DMS114 treated with DMSO at 0.1 percent for 48 hours (cell line): ENCODE data around the gene COL6A3.

Experiments used
- DNase-seq: peaks from one replicate; lab custom pipeline; 2025; ENCODE audit not compliant: unreplicated experiment; lab: John Stamatoyannopoulos, UW

The COL6A3 gene

GRCh38 chr2:237299906-237300305 lies 114.1 kb downstream of the COL6A3 start:
- DNase-seq, result no peak

GRCh38 chr2:237298151-237299118 lies 115.5 kb downstream of the COL6A3 start:
- DNase-seq, result no peak

GRCh38 chr2:237297421-237298150 lies 116.4 kb downstream of the COL6A3 start:
- no peak for DNase-seq

- DNase-seq, result no peak
Observed at GRCh38 chr2:237296756-237297155, 117.2 kb downstream of the COL6A3 start.

GRCh38 chr2:237295889-237296480 lies 118.0 kb downstream of the COL6A3 start:
- DNase-seq, result no peak

- DNase-seq, result no peak
Observed at GRCh38 chr2:237294460-237294859, 119.5 kb downstream of the COL6A3 start.

GRCh38 chr2:237293978-237294377 lies 120.0 kb downstream of the COL6A3 start:
- DNase-seq, result no peak

- DNase-seq, result no peak
Observed at GRCh38 chr2:237291138-237291792, 122.7 kb downstream of the COL6A3 start.

GRCh38 chr2:237290261-237290660 lies 123.7 kb downstream of the COL6A3 start:
- DNase-seq, result no peak

- no peak for DNase-seq
Observed at GRCh38 chr2:237289139-237289538, 124.8 kb downstream of the COL6A3 start.

GRCh38 chr2:237287872-237288271 lies 126.1 kb downstream of the COL6A3 start:
- no peak for DNase-seq

GRCh38 chr2:237283131-237283928 lies 130.6 kb downstream of the COL6A3 start:
- no peak for DNase-seq

- no peak for DNase-seq
Observed at GRCh38 chr2:237282568-237283128, 131.3 kb downstream of the COL6A3 start.

- no peak for DNase-seq
Observed at GRCh38 chr2:237281836-237282306, 132.1 kb downstream of the COL6A3 start.

GRCh38 chr2:237280939-237281338 lies 133.0 kb downstream of the COL6A3 start:
- DNase-seq, result no peak

- DNase-seq, result no peak
Observed at GRCh38 chr2:237280229-237280628, 133.7 kb downstream of the COL6A3 start.

- DNase-seq, result no peak
Observed at GRCh38 chr2:237279012-237279768, 134.8 kb downstream of the COL6A3 start.

- no peak for DNase-seq
Observed at GRCh38 chr2:237278568-237278967, 135.4 kb downstream of the COL6A3 start.
